ENCODE measurements around the gene NTN1. TPM values are rescaled to one million over a fixed set of nuclear protein-coding genes. Genes with fewer than 3 reads are reported as not detected.
"Not testable (repeated sequence)": the region's sequence is repeated elsewhere in the genome, so short reads cannot be mapped to it uniquely, and the experiment has no call there.

The NTN1 gene
- total RNA-seq, 1 donor from 2014 or later: 0.68 TPM

GRCh38 chr17:9087921-9088320, 66.6 kb downstream of the NTN1 start:
- DNase-seq: no peak

GRCh38 chr17:9090641-9091096, 69.4 kb downstream of the NTN1 start:
- no peak for DNase-seq

- DNase-seq: no peak
Observed at GRCh38 chr17:9094193-9094592, 72.9 kb downstream of the NTN1 start.

- no peak for DNase-seq
Observed at GRCh38 chr17:9095390-9095789, 74.1 kb downstream of the NTN1 start.

- DNase-seq: no peak
Observed at GRCh38 chr17:9098242-9098825, 77.0 kb downstream of the NTN1 start.

GRCh38 chr17:9101356-9101755, 80.0 kb downstream of the NTN1 start:
- DNase-seq: no peak

- DNase-seq: not testable (repeated sequence)
Observed at GRCh38 chr17:9103193-9103592, 81.9 kb downstream of the NTN1 start.

- DNase-seq: no peak
Observed at GRCh38 chr17:9104370-9105041, 83.2 kb downstream of the NTN1 start.

GRCh38 chr17:9105068-9105868, 84.0 kb downstream of the NTN1 start:
- no peak for DNase-seq

GRCh38 chr17:9106278-9106677, 85.0 kb downstream of the NTN1 start:
- not testable (repeated sequence) for DNase-seq

GRCh38 chr17:9107527-9107926, 86.2 kb downstream of the NTN1 start:
- no peak for DNase-seq

- DNase-seq: no peak
Observed at GRCh38 chr17:9108146-9108545, 86.8 kb downstream of the NTN1 start.

- DNase-seq: no peak
Observed at GRCh38 chr17:9109933-9110332, 88.6 kb downstream of the NTN1 start.

GRCh38 chr17:9110501-9110900, 89.2 kb downstream of the NTN1 start:
- DNase-seq: no peak

- DNase-seq: peak; percentile 10
Observed at GRCh38 chr17:9115214-9116191, 94.2 kb downstream of the NTN1 start.

- DNase-seq: no peak
Observed at GRCh38 chr17:9116311-9116835, 95.1 kb downstream of the NTN1 start.

GRCh38 chr17:9116861-9117568, 95.7 kb downstream of the NTN1 start:
- DNase-seq: no peak

- no peak for DNase-seq
Observed at GRCh38 chr17:9120471-9120870, 99.2 kb downstream of the NTN1 start.

- no peak for DNase-seq
Observed at GRCh38 chr17:9121186-9121820, 100.0 kb downstream of the NTN1 start.

GRCh38 chr17:9123594-9124553, 102.6 kb downstream of the NTN1 start:
- no peak for DNase-seq
